ENCODE measurements around the gene MTIF3. TPM values are rescaled to one million over a fixed set of nuclear protein-coding genes. Genes with fewer than 3 reads are reported as not detected.

The MTIF3 gene
- total RNA-seq, 1 experiment from 2014 or later, result 21.5 TPM

DNA sequence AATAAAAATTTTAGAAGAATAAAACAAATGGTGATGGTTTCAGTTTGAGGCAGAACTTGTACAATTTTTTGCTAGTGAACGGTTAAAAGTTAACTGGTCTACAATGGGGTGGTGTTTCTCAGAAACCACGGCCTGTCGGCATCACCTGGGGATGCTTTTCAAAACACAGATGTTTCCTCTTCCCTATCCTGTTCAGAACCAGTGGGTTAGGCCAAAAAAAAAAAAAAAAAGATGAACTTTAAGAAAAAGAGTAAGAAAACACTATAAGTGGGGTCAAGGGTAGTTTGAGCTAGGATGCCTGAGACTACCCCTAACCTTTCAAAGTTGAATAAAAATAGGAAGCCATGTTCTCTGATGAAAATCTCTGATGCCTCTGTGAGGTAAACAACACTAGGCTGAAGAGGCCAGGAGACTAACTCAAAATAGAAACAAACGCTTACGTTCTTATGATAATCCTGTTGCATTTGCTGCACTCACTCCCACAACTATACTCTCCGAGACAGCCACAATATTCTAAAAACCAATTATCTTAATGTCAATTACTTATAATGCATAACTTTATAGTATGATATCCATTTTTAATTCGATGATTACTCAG, 3.3 kb downstream of the MTIF3 start:
- H3K9me3 Mint-ChIP-seq (ENCODE audit: low read depth, unreplicated experiment), result no peaks in the 10 kb centered on the region
- H3K4me3 Mint-ChIP-seq (ENCODE audit: low read depth, unreplicated experiment), result no peak overlapping the region
- BruUV-seq (replicated peaks), result no TSS peak
- no peaks in the 10 kb centered on the region for H3K27me3 Mint-ChIP-seq (ENCODE audit: unreplicated experiment)
- CTCF ChIA-PET, result no interaction called here
- intact Hi-C loops (cut with micrococcal nuclease; ENCODE audit: unreplicated experiment), result no loop called here
- DNase-seq, result no peak
- TF ChIP-seq, protein P1, sequence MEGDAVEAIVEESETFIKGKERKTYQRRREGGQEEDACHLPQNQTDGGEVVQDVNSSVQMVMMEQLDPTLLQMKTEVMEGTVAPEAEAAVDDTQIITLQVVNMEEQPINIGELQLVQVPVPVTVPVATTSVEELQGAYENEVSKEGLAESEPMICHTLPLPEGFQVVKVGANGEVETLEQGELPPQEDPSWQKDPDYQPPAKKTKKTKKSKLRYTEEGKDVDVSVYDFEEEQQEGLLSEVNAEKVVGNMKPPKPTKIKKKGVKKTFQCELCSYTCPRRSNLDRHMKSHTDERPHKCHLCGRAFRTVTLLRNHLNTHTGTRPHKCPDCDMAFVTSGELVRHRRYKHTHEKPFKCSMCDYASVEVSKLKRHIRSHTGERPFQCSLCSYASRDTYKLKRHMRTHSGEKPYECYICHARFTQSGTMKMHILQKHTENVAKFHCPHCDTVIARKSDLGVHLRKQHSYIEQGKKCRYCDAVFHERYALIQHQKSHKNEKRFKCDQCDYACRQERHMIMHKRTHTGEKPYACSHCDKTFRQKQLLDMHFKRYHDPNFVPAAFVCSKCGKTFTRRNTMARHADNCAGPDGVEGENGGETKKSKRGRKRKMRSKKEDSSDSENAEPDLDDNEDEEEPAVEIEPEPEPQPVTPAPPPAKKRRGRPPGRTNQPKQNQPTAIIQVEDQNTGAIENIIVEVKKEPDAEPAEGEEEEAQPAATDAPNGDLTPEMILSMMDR (IDR thresholded peaks at IDR 0.05; ENCODE audit: unreplicated experiment), result no peak
- H3K27ac Mint-ChIP-seq (ENCODE audit: unreplicated experiment), result no peak overlapping the region
- peaks cover 9% of the 10 kb centered on the region for H3K4me1 Mint-ChIP-seq (ENCODE audit: low read depth, unreplicated experiment)
- peaks cover 26% of the 10 kb centered on the region for H3K36me3 Mint-ChIP-seq (ENCODE audit: insufficient read depth, unreplicated experiment)

DNA sequence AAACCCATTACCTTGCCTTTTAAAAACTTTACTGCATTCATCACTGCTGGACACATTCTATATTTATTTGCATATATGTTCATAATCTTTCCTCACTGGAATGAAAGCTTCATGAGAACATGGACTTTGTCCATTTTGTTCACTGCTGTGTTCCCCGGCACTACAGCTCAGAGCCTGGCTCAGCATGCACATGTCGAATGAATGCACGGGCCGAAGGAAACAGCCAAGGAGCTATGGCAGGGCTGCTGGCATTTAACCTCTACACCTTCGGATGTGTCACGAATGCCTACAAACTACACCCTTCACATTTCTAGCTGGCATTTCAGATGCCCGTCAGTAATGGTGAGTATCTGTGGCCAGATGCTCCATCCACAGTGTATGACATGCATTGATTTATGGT, 7.6 kb downstream of the MTIF3 start:
- H3K9me3 Mint-ChIP-seq (ENCODE audit: low read depth, unreplicated experiment), result no peaks in the 10 kb centered on the region
- BruUV-seq (replicated peaks), result no TSS peak
- H3K4me3 Mint-ChIP-seq (ENCODE audit: low read depth, unreplicated experiment), result peak overlapping the region; percentile 1
- CTCF ChIA-PET, result interaction anchor here (0.6 kb wide), 1 partner anchor 620 kb away, joined by 6 read pairs; no protein-coding TSS in a partner anchor
- TF ChIP-seq, protein P1 (IDR thresholded peaks at IDR 0.05; ENCODE audit: unreplicated experiment), result no peak
- no peak overlapping the region for H3K27ac Mint-ChIP-seq (ENCODE audit: unreplicated experiment)
- H3K36me3 Mint-ChIP-seq (ENCODE audit: insufficient read depth, unreplicated experiment), result no peaks in the 10 kb centered on the region
- intact Hi-C loops (cut with micrococcal nuclease; ENCODE audit: unreplicated experiment), result no loop called here
- H3K4me1 Mint-ChIP-seq (ENCODE audit: low read depth, unreplicated experiment), result peaks cover 15% of the 10 kb centered on the region
- H3K27me3 Mint-ChIP-seq (ENCODE audit: unreplicated experiment), result no peaks in the 10 kb centered on the region
- no peak for DNase-seq

DNA sequence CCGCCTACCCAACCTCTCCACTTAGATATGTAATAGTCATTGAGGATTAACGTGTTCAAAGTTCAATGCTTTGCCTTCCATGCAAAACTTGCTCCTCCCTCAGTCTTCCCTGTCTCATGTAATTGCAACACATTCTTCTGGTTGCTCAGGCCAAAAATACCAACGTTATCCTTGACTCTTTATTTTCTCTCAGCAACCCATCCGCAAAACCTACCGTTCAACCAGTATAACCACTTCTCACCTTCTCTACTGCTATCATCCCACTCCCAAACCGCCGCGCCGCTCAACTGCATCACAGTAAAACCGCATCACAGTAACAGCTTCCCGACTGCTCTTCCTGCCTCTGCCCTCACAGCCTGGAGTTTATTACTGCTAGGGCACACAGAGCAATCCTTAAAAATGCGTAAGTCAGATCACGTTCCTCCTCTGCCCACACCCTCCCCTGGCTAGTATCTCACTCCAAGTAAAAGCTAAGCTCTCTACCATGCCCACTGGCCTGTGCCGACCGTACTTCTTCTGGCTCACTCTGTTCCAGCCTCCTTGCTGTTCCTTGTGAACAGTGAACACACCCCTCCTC, 8.2 kb downstream of the MTIF3 start:
- CTCF ChIA-PET, result no interaction called here
- DNase-seq, result no peak
- H3K4me3 Mint-ChIP-seq (ENCODE audit: low read depth, unreplicated experiment), result peak overlapping the region; percentile 1
- intact Hi-C loops (cut with micrococcal nuclease; ENCODE audit: unreplicated experiment), result no loop called here
- H3K27ac Mint-ChIP-seq (ENCODE audit: unreplicated experiment), result no peak overlapping the region
- H3K4me1 Mint-ChIP-seq (ENCODE audit: low read depth, unreplicated experiment), result peaks cover 15% of the 10 kb centered on the region
- H3K27me3 Mint-ChIP-seq (ENCODE audit: unreplicated experiment), result no peaks in the 10 kb centered on the region
- H3K36me3 Mint-ChIP-seq (ENCODE audit: insufficient read depth, unreplicated experiment), result no peaks in the 10 kb centered on the region
- TF ChIP-seq, protein P1 (IDR thresholded peaks at IDR 0.05; ENCODE audit: unreplicated experiment), result no peak
- BruUV-seq (replicated peaks), result no TSS peak
- no peaks in the 10 kb centered on the region for H3K9me3 Mint-ChIP-seq (ENCODE audit: low read depth, unreplicated experiment)

DNA sequence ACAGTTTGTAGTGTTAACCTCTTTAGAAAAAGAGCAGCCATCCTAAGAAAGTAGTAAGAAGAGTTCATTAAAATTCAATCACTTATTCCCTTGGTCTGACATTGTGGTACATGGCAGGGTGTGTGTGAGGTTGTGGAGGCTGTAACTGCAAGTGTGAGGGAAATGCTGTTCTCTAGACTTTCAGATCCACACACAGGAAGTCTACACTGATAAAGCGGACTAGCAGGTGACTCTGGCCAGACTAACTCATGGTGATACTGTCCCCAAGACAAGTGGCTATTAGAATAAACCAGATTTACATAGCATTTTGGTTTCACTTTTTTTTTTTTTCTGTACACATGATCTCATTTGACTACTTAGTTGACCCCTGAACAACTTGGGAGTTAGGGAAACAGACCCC, 10.0 kb downstream of the MTIF3 start:
- Mint-ChIP-seq H3K9me3 (ENCODE audit: low read depth, unreplicated experiment) (no peaks in the 10 kb centered on the region), H3K27me3 (ENCODE audit: unreplicated experiment) (no peaks in the 10 kb centered on the region), H3K36me3 (ENCODE audit: insufficient read depth, unreplicated experiment) (no peaks in the 10 kb centered on the region), H3K4me1 (ENCODE audit: low read depth, unreplicated experiment) (peaks cover 15% of the 10 kb centered on the region), H3K27ac (ENCODE audit: unreplicated experiment) (no peak overlapping the region), H3K4me3 (ENCODE audit: low read depth, unreplicated experiment) (no peak overlapping the region)
- DNase-seq, result no peak
- no TSS peak for BruUV-seq (replicated peaks)
- intact Hi-C loops (cut with micrococcal nuclease; ENCODE audit: unreplicated experiment), result no loop called here
- CTCF ChIA-PET, result no interaction called here
- TF ChIP-seq, protein P1 (IDR thresholded peaks at IDR 0.05; ENCODE audit: unreplicated experiment), result no peak
